22Rv1 (cell line): ENCODE results near the gene UNC5C.

ENCODE experiments used
- CTCF ChIP-seq: fragments of 450-650 bp; IDR thresholded peaks from 2 replicates; pipeline ENCODE4 v1.5.1; 2017; ENCODE audit warnings: mild to moderate bottlenecking
- ZFX ChIP-seq: fragments of 450-650 bp; IDR thresholded peaks from 2 replicates; pipeline ENCODE4 v1.6.1; 2017; ENCODE audit warnings: antibody characterized with exemption, borderline replicate concordance

GRCh38 chr4:95142932-95143331, 405.8 kb downstream of the UNC5C start:
- TF ChIP-seq CTCF: no peak
- TF ChIP-seq ZFX: no peak
